HG03469 (cell line): ENCODE data around the gene HSPA12A.
"Not testable (repeated sequence)": the region's sequence is repeated elsewhere in the genome, so short reads cannot be mapped to it uniquely, and the experiment has no call there.

ENCODE experiments used
- ATAC-seq: cut with Tn5 transposase; IDR thresholded peaks from one replicate; pipeline ENCODE4 v1.9.1; 2021; ENCODE audit warnings: mild to moderate bottlenecking, moderate library complexity, moderate number of reproducible peaks; ENCODE audit not compliant: unreplicated experiment

Gene HSPA12A

DNA sequence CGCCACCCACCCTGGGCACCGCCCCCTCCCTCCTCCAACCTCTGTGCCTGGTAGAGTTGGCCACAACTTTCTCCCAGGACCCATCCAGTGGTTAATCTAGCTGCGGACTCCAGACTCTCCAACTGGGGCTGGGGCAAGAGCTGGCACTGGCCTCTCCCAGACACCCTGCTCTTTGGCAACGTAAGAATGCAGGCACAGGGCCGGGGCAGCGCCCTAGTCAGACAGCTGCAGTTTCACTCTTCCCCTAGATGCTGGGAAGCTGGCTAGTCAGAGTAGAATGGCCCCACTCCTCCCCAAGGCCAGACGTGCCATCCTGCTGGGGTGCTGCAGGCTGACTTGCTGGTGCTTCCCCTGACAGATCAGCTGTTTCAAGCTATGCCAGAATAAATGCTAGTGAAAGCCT is 22.1 kb downstream of the HSPA12A start:
- no peak for ATAC-seq

DNA sequence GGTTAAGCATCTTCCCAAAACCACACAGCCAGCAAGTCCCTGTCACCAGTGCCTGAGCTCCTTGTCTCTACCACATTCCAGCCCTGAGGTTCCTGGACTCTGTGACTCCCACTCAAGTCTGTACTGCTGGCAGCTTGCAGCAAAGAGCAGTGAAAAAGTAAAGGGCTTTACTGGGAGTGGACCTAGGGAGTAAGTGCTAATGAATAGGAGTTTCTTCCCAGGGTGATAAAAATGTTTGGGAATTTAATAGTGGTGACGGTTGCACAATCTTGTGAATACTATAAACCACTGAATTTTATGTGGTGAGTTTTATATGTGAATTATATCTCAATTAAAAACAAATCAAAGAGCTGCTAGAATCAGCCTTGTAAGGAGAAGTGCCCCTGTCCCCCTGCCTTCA is 22.6 kb downstream of the HSPA12A start:
- no peak for ATAC-seq

DNA sequence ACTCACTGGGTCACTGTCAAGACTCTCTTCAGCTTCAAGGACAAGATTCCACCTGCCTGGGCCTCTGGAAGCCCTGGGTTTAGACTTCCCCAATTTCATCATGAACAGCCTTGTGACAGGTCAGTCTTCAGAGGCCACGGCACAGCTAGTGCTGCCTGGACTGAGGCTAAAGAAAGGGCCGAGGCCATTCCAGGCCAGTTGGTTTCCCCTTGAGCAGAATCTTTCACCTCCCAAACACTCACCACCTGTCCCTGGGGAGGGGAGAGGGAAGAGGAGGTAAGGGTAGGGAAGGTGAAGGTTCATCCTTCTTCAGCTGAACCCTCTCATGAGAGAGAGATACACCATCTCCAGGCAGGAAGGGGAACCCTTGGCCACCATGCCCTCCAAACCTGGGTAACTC is 24.3 kb downstream of the HSPA12A start:
- no peak for ATAC-seq

DNA sequence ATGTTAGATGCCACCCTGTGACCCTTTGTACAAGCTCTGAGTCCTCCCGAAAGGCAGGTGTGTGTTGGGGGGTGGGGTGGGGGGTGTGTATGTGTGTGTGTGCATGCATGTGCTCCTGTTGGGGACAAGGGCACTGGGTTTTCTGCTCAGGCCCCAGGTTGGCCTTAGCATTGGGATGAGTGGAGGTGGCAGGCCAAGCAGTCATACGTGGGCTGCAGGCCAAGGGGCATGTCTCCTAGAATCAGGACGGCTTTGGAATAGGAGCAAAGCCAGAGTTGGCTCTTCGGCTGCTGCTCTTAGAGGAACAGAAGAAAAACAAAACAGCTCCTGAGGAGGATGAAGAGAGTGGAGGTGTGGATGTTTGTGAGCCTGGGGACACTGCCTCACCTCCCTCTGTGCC is 26.0 kb downstream of the HSPA12A start:
- ATAC-seq: no peak

DNA sequence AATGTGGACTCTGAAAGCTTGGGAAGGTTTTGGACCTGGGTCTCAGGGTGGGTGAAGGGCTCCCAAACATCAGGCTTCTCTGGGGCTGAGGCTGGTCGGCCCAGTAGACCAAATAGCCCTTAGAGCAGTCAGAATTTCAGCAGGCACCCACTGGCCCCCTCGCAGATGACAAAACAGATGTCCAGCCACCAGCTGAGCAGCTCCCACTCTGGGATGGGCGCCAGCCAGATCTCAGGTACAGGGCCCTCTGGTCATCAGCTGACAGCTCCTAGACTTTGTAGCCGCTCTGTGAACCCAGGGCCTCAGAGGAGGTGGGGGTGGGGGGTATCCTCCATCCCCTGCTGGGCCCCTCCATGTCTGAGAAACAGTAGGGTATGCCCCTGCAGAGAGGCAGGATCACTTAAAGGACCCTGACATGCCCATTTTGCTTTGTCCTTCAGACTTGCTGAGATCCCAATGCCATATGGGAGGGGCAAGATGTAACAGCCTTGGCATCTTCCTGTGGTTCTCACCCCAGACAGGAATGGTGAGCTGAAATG is 26.5 kb downstream of the HSPA12A start:
- ATAC-seq: no peak

DNA sequence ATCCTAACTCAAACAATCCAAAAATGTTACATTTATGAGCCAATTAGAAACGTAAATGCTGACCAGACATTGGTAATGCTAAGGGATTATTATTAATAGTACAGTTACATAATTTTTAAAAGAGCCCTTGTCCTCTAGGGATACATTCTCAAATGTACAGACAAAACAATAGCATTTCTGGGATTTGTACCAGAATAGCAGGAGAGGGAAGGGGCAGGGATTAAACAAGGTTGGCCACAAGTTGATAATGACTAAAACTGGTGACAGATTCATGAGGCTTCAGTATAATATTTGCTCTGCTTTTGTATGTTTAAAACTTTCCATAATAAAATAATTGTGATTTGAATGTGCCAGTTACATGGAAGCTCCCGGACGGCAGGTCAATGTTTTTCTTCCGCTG is 27.0 kb downstream of the HSPA12A start:
- ATAC-seq: no peak

DNA sequence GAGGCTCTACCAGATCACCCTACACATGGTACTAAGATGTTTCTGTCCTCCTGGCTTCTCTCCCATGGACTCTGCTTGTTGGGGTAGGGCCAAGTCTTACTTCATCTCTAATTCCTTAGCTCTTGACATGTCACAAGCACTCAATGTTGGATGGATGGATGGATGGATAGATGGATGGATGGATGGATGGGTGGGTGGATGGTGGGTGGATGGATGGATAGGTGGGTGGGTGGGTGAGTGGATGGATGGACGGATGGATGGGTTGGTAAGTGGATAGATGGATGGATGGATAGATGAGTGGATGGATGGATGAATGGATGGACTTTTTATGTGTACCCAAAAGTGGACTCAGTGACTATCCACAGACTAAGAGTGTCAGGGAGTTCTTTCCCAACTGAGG is 28.5 kb downstream of the HSPA12A start:
- no peak for ATAC-seq

DNA sequence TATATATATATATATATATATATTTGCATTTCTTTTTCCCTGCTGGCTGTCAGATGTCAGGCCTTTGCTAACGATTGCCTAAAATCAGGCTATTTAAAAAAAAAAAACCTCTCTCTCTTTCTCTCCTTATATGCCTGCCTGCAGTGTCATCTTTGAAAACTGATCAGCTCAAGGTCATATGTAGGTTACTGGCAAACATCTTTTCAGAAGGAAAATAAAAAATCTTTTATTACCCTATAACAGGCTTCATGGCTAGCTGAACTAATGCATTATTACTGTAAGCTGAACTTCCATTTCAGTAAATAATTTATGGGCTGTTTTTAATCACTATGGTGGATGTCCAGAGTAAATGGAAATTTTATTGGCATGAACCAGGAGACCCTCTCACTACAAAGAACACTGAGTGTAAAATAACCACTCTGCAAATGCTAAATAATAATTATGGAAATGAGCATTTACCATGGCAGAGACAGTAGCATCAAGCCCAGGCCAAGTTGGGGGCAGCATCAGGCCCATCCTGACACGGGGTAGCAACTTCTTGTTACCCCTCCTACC is 29.3 kb downstream of the HSPA12A start:
- ATAC-seq: no peak

DNA sequence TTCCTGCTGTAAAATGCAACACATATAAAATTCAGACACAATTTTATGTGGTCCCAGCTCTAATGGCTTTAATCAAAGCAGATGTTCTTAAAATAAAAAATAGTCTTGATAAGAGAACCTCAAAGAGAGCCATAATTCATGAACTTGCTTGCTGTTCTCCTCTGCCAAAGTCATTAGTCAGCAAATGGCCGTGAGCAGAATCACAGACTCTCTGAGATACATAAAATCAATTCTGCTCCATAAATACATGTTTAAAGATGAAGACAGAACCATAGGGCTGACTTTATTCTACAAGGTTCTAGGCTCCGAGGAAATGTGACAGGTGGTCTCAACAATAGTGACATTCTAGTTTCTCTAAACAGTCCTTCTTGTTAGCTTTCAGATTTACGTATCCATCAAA is 29.8 kb downstream of the HSPA12A start:
- no peak for ATAC-seq

DNA sequence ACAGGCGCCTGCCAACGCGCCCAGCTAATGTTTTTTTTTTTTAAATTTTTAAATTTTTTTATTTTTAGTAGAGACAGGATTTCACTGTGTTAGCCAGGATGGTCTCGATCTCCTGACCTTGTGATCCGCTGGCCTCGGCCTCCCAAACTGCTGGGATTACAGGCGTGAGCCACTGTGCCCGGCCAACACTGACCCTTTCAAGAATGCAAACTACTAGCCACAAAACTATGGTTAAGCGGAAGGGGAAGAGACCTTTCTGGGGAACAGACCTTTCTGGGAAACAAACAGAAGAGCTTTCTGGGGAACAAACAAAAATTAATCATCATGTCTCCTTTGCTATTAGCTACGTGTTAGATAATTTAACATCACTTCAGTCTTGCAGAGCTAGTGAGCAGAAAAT is 30.6 kb downstream of the HSPA12A start:
- ATAC-seq: not testable (repeated sequence)

DNA sequence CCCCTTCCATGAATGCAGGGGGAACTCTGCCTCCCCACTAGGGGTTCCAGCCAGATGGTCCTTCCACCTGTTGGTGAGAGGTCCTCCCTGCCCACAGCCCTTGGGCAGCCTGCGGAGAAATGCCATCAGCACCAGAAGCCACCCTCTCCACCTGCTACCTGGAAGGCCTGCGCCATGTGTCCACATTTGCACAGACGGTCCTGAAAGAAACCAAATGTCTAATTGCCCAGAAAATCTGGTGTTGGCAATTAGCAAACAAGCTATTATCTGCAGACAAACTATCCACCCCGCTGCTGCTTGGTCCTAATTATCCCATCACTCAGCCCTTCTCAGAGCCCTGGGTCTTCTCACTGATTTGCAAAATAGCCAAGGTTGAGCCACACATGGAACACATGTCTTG is 32.3 kb downstream of the HSPA12A start:
- ATAC-seq: no peak

DNA sequence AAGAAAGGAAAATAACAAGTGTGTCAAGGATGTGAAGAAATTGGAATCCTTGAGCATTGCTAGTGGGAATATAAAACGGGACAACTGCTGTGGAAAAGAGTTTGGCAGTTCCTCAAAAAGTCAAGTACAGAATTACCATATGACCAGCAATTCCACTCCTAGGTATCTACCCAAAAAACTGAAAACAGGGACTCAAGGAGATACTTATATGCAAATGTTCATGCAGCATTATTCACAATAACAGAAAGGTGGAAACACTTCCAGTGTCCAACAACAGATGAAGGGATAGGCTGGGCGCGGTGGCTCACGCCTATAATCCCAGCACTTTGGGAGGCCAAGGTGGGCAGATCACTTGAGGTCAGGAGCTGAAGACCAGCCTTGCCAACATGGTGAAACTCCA is 33.5 kb downstream of the HSPA12A start:
- no peak for ATAC-seq

DNA sequence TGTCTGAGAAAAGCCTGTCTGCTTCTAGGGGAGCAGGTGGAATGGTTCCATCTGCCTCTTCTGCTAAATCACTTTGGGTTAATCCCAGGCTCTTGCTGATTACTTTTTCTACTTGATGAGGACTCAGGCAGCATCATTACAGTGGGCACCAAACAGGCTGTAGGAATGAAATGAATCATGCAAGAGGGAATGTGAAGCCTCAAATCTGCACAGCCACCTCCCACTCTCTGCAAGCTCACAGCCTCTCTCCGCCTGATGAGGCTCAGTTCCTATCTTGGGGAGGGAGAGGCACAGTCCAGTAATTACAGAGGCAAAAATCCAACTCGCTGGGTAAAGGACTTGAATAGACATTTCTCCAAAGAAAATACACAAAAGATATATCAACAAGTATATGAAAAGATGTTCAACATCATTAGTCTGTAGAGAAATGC is 34.0 kb downstream of the HSPA12A start:
- ATAC-seq: no peak

DNA sequence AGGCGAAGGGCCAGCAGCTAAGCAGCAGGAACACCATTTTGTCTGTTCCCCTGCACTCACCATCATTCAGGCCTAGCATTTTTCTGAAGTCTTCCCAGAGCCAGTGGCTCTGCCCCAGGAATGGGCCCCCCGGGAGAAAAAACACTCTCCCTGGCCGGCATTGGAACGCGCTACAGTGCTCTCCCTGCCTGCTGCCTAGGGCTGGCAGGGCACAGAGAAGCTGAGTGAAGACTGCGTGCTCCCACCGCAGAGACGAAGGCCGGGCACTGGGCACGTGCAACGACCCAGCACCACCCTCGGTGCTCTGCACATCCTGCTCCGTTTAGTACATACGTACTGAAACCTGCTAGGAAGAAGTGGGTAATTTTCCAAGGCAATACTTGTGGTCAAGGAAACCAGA is 34.4 kb downstream of the HSPA12A start:
- ATAC-seq: no peak

DNA sequence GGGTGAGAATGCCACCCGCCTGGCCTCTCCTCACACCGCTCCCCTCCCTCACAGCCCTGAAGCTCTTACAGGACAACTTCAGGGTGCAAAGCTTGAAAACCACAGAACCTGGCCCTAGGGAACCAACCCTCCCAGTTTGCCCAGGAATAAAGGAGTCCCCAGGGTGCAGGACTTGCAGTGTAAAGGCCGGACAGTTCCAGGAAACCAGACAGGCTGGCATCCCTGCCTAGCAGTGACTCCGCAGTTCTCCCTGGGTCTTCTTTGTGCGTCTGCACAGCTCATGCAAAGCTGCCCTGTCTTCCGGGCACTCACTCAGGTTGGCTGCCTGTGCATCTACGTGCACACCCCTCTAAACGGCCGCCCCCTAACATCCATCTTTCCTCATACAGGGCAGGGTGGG is 36.1 kb downstream of the HSPA12A start:
- ATAC-seq: no peak

DNA sequence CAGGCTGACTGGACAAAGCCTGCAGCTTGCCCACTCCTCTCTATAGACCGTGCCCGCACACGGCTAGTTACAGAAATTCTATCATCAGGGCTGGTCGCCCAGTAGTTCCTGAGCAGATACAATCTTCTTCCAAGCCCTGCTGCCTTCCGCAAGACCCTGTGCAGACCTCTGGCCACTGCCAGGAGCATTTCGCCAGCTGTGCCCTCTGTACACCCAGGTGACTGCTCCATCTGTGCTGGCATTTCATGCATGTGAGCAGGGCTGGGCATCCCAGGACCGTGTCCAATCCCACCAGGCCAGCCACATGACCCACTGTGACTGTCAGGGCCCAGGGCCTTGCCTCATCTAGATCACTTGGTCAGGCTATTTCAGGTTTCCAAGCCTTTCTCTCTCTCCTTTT is 36.9 kb downstream of the HSPA12A start:
- no peak for ATAC-seq

DNA sequence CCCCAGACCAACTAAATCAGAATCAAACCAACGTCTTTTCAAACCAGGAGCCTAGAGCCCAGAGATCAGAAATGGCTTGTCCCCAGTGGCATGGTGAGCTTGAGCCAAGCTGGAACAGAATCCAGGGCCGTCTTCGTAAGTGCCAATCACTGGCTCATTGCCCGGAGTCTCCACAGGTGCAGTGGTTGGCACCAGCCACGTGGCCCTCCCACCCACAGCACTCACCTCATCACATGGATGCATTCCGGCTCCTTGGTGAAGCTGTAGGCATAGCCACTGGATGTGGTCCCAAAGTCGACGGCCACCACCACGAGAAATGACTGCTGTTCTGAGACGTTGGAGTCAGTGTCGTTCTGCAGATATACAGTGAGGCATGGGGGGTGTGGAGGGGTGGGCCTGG is 37.4 kb downstream of the HSPA12A start:
- ATAC-seq: no peak

DNA sequence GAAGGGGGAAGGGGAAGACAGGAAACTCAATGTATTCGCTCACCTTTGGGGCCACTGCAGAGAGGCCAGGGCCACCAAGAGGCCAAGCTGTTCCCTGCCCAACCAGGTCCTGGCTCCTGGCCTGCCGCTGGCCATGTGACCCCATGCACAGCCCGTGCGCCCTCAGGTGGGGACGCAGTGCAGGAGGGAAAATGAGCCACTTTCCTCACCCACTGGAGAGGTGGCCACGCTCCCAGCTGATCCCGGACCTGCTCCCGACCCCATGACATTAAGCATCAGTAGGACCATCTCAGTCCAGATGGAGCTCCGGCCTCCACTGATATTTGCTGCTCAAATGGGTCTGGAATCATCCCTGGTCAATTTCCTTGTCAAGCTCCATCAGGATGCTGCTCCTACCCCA is 40.2 kb downstream of the HSPA12A start:
- ATAC-seq: no peak

DNA sequence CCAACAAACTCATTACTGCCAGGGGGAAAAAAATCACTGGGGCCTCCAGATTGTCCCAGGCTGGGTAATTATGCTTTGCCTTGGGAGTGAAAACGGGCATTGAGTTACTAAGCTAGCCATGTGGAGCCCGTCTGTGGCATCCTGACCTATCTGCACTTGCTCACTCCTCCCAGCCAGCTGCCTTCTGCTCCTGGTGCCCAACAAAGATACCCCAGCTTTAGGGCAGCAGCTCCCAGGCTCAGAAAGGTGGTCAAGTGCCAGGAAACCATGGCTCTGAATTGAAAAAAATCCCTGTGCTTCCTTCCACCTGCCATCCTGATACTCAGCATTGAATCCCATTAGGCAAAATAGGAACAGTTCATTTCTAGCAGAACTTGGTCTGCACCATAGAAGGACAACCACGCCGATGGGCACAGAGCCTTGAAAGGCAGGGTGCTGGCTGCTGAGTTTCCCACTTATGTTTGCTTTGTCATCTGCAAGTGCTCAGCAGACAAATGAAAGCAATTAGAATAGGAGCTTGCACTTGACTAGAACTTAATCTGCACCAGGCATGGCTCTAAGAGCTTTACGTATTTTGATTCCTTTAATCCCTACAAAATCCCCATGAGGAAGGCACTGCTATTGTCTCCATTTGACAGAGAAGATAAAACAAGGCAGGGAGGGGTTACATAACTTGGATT is 42.8 kb downstream of the HSPA12A start:
- ATAC-seq: no peak

DNA sequence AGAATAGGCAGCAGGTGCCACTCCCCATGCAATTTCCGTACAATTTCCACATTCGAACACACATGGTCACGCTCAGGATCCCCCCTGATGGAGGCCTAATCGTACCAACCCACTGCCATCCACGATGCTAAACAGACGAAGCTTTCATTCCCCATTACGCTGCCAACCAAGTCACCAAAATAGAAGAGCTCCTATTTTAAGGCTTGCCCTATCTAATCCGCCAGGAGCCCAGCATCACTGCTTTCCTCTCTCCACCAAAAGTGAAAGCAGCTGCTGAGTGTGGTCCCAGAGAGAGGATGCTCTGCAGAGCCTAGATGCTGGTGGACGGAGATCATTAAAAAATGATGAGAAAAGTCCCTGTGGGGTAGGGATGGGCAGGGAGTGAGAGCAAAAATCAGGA is 43.3 kb downstream of the HSPA12A start:
- ATAC-seq: no peak

DNA sequence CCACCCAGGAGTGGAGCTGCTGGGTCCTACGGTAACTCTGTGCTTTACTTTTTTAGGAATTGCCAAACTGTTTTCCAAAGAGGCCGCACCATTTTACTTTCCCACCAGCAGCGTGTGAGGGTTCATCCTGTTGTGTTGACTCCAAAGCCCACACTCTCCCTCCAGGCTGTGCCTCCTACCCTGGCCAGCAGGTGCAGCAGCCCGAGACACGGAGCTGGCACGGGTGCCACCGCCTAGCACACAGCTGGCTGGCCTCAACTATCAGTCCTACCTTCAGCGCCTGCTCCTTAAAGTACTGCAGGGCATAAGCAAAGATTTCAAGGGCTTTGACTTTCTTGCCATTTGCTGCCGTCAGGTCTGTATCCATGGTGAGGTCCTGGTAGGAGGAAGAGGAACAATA is 44.0 kb downstream of the HSPA12A start:
- no peak for ATAC-seq

DNA sequence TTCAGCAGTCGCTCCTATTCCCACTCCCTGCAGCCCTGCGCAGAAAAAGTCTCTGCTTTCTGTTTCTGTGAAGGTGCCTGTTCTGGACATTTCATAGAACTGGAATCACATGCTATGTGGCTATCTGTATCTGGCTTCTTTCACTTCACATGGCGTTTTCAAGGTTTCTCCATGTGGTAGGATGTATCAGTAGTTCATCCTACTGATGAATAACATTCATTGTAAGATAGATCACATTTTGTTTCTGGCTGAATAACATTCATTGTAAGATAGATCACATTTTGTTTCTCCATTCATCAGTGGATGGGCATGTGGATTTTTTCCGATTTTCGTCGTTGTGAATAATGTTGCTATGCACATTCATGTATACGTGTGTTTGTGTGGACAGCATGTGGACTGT is 44.5 kb downstream of the HSPA12A start:
- no peak for ATAC-seq

DNA sequence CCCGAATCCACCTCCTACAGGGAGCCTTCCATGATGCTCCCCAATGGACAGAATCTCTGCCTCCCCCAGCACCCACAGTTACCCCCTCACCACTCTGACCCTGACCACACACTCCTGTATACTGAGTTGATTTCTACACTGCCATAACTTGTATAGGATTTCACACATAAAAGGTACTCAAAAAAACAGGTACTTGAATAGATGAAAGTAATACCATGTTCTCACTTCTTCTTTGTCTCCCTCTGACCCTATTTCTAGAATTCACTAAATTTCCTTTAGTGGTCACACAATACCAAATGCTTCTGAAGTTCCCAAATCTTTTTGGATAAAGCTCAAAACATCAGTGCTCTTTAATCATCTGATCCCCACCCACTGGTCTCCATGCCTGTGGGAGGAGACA is 45.4 kb downstream of the HSPA12A start:
- ATAC-seq: peak; percentile 89
